Stimulated activated CD8-positive, alpha-beta memory T cell treated with anti-CD3 and anti-CD28 coated beads, Interleukin-7, amount 100 ng/mL, for 24 hours (primary cell): Measurements from ENCODE around the gene MYCN.

Source experiments
- DNase-seq: peaks from one replicate; pipeline ENCODE4 v3.0.0-alpha.2; 2020; ENCODE audit warnings: low read depth

The MYCN gene

GRCh38 chr2:15976354-15976753 is 36.0 kb downstream of the MYCN start:
- no peak for DNase-seq

DNA sequence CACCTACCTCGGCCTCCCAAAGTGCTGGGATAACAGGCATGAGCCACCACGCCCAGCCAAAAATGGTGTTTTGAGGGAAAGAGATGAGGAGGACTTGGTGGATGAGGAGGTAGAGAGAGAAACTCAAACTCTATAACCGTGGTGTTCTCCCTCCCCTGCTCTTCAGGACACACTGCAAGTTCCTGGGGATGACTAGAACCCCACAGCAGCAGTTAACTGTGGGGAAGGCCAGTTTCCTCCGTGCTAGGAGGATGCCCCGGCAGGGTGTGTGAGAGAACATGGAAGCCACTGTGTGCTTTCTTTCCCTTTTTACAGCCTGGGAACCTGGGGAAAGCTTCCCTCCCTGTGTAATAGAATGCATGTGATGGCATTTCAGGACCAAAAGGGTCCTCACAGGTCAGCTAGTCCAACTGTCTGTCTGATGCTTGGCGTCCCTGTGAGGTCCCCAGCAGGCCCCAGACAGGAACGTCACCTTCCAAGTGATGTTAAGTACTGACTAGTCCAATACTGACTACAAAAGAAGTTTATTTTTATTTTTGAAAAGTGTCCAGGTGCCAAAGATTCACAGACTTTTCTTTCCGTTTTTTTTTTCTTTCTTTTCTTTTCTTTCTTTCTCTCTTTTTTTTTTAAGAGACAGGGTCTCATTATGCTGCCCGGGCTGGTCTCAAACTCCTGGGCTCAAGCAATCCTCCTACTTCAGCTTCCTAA is 38.9 kb downstream of the MYCN start:
- DNase-seq = no peak

DNA sequence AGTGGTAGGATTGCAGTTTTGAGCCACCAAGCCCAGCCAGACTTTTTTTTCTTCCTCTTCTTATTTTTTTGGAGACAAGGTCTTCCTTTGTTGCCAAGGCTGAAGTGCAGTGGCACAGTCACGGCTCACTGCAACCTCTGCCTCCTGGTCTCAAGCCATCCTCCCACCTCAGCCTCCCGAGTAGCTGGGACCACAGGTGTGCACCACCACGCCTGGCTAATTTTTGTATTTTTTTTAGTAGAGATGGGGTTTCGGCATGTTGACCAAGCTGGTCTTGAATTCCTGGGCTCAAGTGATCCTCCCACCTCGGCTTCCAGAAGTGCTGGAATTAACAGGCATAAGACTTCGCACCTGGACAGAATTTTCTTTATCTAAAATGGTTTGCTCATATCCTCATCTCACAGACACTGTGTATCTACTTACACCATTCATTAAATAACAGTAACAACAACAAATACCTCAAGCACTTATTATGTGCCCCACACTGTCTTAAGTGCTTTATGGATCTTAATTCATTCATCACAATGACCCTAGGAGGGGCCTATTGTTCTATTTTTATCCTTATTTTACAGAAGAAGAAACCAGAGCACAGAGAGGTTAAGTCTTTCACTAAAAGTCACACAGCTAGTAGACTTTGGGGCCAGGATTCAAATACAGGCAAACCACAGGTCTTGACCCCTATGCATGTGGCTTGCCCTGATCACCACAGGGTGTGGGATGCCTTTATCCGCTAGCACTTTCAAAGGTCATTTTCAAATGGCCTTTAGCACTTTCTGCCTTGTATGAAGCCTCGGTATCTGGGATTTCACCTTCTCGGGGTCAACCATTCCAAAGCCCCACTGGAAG is 39.6 kb downstream of the MYCN start:
- no peak for DNase-seq

DNA sequence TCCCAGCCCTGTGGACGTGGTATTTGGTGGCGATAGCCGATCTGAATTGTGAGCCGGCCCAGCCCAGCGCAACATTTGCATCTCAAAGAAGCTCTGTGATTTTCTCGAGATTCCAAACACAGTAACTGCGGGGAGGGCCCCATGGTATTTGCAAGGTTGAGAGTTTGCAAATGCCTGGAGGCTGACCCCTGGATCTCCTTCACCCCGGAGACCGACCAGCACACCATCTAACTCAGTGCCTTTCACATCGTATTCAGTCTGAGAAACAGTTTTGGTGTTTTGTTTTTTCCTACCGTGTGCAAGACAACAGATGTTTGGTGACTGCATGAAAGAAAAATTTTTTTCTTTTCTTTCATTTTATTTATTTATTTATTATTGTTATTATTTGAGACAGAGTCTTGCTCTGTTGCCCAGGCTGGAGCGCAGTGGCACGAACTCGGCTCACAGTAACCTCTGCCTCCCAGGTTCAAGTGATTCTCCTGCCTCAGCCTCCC is 40.3 kb downstream of the MYCN start:
- no peak for DNase-seq

DNA sequence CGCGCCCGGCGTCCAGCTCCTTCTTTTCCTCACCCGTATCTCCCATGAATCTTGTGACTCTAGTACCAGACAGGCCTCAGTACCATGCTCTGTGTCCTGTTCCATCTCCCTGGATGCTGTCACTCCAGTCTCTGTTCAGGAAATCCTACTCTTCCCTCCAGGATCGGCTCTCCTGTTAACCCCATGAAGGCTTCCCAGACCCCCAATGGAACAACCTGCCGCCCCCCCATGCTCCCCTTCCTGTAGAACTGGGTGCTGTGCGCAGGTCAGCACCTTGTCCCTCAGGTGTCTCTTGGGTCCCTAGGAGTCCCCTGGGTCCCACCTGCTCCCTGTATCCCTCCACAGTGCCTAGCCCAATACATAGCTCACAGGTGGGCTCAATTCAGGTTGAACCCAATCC is 41.3 kb downstream of the MYCN start:
- DNase-seq = no peak

- DNase-seq = no peak
These were observed 42.1 kb downstream of the MYCN start for GRCh38 chr2:15982285-15983044.

- DNase-seq = no peak
These were observed 43.1 kb downstream of the MYCN start for GRCh38 chr2:15983496-15983895.

GRCh38 chr2:15984368-15985255 is 44.3 kb downstream of the MYCN start:
- DNase-seq = no peak

DNA sequence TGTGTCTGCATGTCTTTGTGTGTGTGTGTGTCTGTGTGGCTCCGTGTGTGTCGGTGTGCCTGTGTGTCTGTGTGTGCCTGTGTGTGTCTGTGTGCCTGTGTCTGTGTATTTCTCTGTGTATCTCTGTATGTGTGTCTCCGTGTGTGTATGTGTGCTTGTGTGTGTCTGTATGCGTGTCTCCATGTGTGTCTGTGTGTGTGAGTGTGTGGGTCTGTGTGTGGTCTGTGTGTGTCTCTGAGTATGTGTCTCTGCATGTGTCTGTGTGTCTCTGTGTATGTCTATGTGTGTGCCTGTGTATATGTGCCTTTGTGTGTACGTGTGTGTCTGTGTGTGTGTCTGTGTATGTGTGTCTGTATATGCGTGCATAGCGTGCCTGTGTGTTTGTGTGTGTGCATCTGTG is 45.2 kb downstream of the MYCN start:
- no peak for DNase-seq

DNA sequence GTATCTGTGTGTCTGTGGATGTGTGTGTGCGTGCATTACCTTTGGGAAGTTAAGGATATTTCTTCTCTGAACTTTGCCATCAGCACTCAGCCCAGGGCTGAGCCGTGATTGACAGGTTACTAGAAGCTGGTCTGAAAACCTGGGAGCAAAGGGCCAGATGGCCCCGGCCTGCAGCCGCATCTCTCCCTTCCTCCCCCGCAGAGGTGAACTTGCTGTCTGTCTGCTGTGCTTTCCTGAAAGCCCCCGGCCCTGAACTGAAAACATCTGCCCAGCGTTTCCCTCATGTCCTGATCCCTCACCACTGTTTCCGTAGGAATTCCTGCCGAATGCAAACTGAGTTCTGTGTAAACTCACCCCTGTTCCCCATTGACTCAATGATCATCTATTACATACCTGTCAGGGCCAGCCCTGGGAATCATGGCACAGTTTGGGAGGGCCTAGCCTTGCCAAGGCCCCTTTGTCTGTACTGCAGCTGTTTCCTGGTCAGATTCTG is 45.8 kb downstream of the MYCN start:
- no peak for DNase-seq

- DNase-seq = no peak
These were observed 46.3 kb downstream of the MYCN start for GRCh38 chr2:15986644-15987043.

DNA sequence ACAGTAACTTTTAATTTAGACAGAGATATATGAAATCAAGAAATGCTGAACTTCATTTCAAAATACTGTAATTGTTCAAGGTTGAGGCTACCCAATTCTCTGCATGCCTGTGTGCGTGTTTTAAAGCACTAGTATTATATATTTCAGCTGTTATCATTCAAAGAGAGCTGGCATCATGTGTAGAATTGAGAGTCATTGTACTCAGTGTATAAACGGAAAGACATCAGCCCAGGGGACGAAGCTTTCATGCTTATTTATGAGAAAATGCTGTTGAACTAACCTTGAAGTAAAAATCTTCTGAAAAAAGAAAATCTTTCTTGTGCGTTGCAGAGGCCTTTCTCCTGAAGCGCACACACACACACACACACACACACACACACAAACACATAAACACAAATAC is 48.4 kb downstream of the MYCN start:
- DNase-seq = no peak

GRCh38 chr2:15989559-15989958 is 49.2 kb downstream of the MYCN start:
- no peak for DNase-seq

- no peak for DNase-seq
These were observed 50.1 kb downstream of the MYCN start for GRCh38 chr2:15990151-15991101.

DNA sequence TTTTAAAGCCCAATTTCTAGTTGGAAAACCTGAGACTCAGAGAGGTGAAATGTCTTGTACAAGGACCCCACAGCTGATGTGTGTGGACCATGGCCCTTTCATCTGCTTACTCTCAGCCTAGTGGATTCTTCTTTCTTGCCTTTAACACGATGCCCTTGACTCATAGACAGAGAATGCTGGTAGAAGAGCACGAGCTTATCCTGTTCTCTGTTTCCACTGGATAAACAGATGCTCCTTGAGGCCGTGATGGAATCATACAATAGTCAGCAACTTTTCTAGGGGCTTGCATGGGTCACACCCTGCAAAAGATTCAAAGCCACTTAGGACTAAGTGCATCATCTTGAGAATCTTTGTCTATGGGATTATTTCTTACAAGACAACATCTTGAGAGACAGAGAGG is 50.9 kb downstream of the MYCN start:
- DNase-seq = no peak

DNA sequence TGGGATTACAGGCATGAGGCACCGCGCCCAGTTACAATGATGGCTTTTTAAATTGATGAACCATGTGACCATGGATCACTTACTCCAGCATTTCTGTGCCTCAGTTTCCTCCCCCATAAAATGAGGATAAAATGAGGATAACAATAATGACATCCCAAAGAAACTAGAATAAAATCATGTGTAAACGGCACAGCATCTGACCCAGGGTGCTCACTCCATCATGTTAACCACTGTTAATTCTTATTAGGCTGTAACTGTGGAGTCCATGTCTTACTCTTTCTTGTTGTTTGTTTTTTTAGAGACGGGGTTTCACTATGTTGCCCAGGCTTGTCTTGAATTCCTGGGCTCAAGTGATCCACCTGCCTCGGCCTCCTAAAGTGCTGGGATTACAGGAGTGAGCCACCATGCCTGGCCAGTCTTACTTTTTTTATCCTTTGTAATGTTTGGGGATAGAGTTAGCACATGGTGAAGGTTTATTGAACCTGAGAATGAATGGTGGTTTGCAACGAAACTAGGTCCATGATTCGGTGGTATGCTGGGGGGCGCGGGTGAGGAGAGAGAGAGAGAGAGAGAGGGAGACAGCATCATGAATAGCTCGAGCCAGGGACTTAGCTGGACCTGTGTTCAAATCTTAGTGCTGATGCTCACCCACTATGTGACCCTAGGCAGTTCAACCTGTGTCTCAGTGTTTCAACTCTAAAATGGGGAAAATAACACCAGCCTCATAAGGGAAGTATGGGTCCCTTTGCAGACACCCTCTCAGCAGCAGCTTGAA is 52.3 kb downstream of the MYCN start:
- no peak for DNase-seq

- DNase-seq = no peak
These were observed 52.9 kb downstream of the MYCN start for GRCh38 chr2:15993232-15993610.

DNA sequence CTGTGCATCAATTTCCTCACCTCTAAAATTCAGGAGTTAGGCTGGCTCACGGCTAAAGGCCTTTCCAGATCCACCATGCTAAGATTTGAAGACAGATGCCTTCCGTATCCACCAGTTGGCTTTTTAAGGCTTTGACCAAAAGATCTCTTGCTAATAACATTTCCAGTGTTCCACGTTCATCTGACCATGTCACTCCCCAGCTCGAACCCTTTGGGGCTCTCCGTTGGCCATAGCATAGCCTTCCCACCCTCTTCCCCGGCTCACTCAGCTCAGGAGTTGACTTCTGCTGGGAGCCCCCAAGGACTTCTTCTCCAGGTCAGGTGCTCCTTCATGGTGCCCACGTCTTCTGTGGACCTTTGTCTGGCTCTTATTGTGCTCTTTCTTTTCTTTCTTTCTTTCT is 53.3 kb downstream of the MYCN start:
- no peak for DNase-seq

GRCh38 chr2:15995603-15996002 is 55.3 kb downstream of the MYCN start:
- no peak for DNase-seq
